HepG2 (cell line): ENCODE data around the gene RFC2. TPM values are rescaled to one million over a fixed set of nuclear protein-coding genes. Genes with fewer than 3 reads are reported as not detected.
A peak's percentile ranks its signal among the peaks of the same experiment; 100 is the strongest.

Experiments used
- BORCS8-MEF2B ChIP-seq: sonication (generic); formaldehyde crosslinking; IDR thresholded peaks from 2 replicates; pipeline ENCODE4 v1.8.0; 2022; ENCODE audit warnings: mild to moderate bottlenecking, missing genetic modification reagents
- CSRNP1 ChIP-seq: sonication (generic); formaldehyde crosslinking; IDR thresholded peaks from 2 replicates; pipeline ENCODE4 v1.8.1; 2023; ENCODE audit warnings: mild to moderate bottlenecking, missing genetic modification reagents
- EHMT2 ChIP-seq: fragments of 200-600 bp; sonication (generic); IDR thresholded peaks from 2 replicates; pipeline ENCODE4 v1.7.0; 2017; ENCODE audit warnings: antibody characterized with exemption, low read depth, low read length, borderline replicate concordance
- FOXP4 ChIP-seq: sonication (generic); formaldehyde crosslinking; IDR thresholded peaks from 2 replicates; pipeline ENCODE4 v1.4.0; 2020; ENCODE audit warnings: missing genetic modification reagents
- GLI4 ChIP-seq: sonication (generic); formaldehyde crosslinking; IDR thresholded peaks from 2 replicates; pipeline ENCODE4 v1.5.1; 2020; ENCODE audit warnings: missing genetic modification reagents, mild to moderate bottlenecking, moderate library complexity, borderline replicate concordance
- HES4 ChIP-seq: sonication (generic); formaldehyde crosslinking; IDR thresholded peaks from 2 replicates; pipeline ENCODE4 v1.9.0; 2021; ENCODE audit warnings: mild to moderate bottlenecking, missing genetic modification reagents, borderline replicate concordance
- HIC2 ChIP-seq: sonication (generic); formaldehyde crosslinking; IDR thresholded peaks from 2 replicates; pipeline ENCODE4 v1.9.0; 2022; ENCODE audit warnings: low read depth, missing genetic modification reagents
- KAT7 ChIP-seq: IDR thresholded peaks from 2 replicates; pipeline ENCODE4 v1.6.1; 2018; ENCODE audit warnings: borderline replicate concordance, missing compliant biosample characterization
- MIXL1 ChIP-seq: IDR thresholded peaks from 2 replicates; pipeline ENCODE4 v1.6.1; 2016
- RFXANK ChIP-seq: IDR thresholded peaks from 2 replicates; pipeline ENCODE4 v1.6.1; 2016
- SALL1 ChIP-seq: sonication (generic); formaldehyde crosslinking; IDR thresholded peaks from 2 replicates; pipeline ENCODE4 v1.8.0; 2022; ENCODE audit warnings: mild to moderate bottlenecking, missing genetic modification reagents
- SCMH1 ChIP-seq: sonication (generic); formaldehyde crosslinking; IDR thresholded peaks from 2 replicates; pipeline ENCODE4 v1.9.0; 2021; ENCODE audit warnings: missing genetic modification reagents, mild to moderate bottlenecking, borderline replicate concordance
- SIX1 ChIP-seq: sonication (generic); formaldehyde crosslinking; IDR thresholded peaks from 2 replicates; pipeline ENCODE4 v1.4.0; 2020; ENCODE audit warnings: missing genetic modification reagents, borderline replicate concordance
- YEATS4 ChIP-seq: sonication (generic); formaldehyde crosslinking; IDR thresholded peaks from 2 replicates; pipeline ENCODE4 v1.4.0; 2020; ENCODE audit warnings: missing genetic modification reagents, borderline replicate concordance
- ZBTB26 ChIP-seq: IDR thresholded peaks from 2 replicates; pipeline ENCODE4 v1.6.1; 2016; ENCODE audit warnings: missing compliant biosample characterization, missing genetic modification reagents, borderline replicate concordance
- ZFP91 ChIP-seq: sonication (generic); formaldehyde crosslinking; IDR thresholded peaks from 2 replicates; pipeline ENCODE4 v1.9.0; 2022; ENCODE audit warnings: missing genetic modification reagents, mild to moderate bottlenecking, borderline replicate concordance
- ZNF367 ChIP-seq: sonication (generic); formaldehyde crosslinking; IDR thresholded peaks from 2 replicates; pipeline ENCODE4 v1.4.0; 2020; ENCODE audit warnings: missing genetic modification reagents, borderline replicate concordance
- ZNF644 ChIP-seq: IDR thresholded peaks from 2 replicates; pipeline ENCODE4 v1.6.1; 2016; ENCODE audit warnings: low read depth
- ZNF75D ChIP-seq: sonication (generic); formaldehyde crosslinking; IDR thresholded peaks from 2 replicates; pipeline ENCODE4 v1.8.1; 2023; ENCODE audit warnings: missing genetic modification reagents, mild to moderate bottlenecking, borderline replicate concordance
- ZNF768 ChIP-seq: sonication (generic); formaldehyde crosslinking; IDR thresholded peaks from 2 replicates; pipeline ENCODE4 v1.4.0; 2020; ENCODE audit warnings: missing genetic modification reagents
- ZNF773 ChIP-seq: sonication (generic); formaldehyde crosslinking; IDR thresholded peaks from 2 replicates; pipeline ENCODE4 v1.4.0; 2020; ENCODE audit warnings: missing genetic modification reagents, borderline replicate concordance
- ZNF776 ChIP-seq: sonication (generic); formaldehyde crosslinking; IDR thresholded peaks from 2 replicates; pipeline ENCODE4 v1.4.0; 2020; ENCODE audit warnings: mild to moderate bottlenecking, missing genetic modification reagents
- polyA plus RNA-seq, 8 experiments: library from polyadenylated mRNA; depleted of rRNA in 3 of 8; stranded (reverse) in 7 of 8; unstranded in 1 of 8; fragments of >200 nt; fragmentation: Illumina TruSeq in 4 of 8; extraction: Trizol in 4 of 8; gene quantifications; 2 replicates each; pipeline versions ENCODE4 v1.2.1 to v1.2.3, GENCODE V29; 2011 to 2016; ENCODE audit warnings: low read depth in 4 of 8, missing spikeins in 1 of 8, mixed read lengths in 1 of 8; ENCODE audit not compliant: insufficient read depth in 1 of 8
- total RNA-seq, 5 experiments: library from RNA; depleted of rRNA; stranded (reverse); fragments of >200 nt; fragmentation: Illumina TruSeq; extraction: Trizol; gene quantifications; 2 replicates each; pipeline ENCODE4 v1.2.3, GENCODE V29; 2016; ENCODE audit warnings: low read depth in 1 of 5

RFC2 gene
- total and polyA plus RNA-seq, 2 of the 13 experiments (the other 11 are each of a cell fraction or from before 2014, with no cell fraction given): 14.6 to 43.5 TPM

GRCh38 chr7:74294191-74294998 lies 40.2 kb upstream of the RFC2 start (continued):
- TF ChIP-seq SIX1 (CRISPR knock-in tag): no peak
- TF ChIP-seq ZNF768: peak; percentile 95
- TF ChIP-seq KAT7: no peak
- TF ChIP-seq EHMT2: no peak
- TF ChIP-seq MIXL1 (CRISPR knock-in tag): peak; percentile 82
- TF ChIP-seq CSRNP1 (CRISPR knock-in tag): no peak
- TF ChIP-seq RFXANK (CRISPR knock-in tag): no peak
- TF ChIP-seq ZNF75D (CRISPR knock-in tag): no peak
- no peak for TF ChIP-seq ZNF776
- no peak for TF ChIP-seq ZNF644 (CRISPR knock-in tag)
- TF ChIP-seq ZNF367 (CRISPR knock-in tag): no peak
- peak; percentile 92 for TF ChIP-seq FOXP4 (CRISPR knock-in tag)
- TF ChIP-seq SCMH1 (CRISPR knock-in tag): no peak
- 0 out of 2 replicates have a peak, but pooled peaks have one; percentile 23 for TF ChIP-seq YEATS4 (CRISPR knock-in tag)
- TF ChIP-seq HES4 (CRISPR knock-in tag): no peak
- TF ChIP-seq HIC2 (CRISPR knock-in tag): no peak
- peak; percentile 93 for TF ChIP-seq SALL1 (CRISPR knock-in tag)
- TF ChIP-seq ZBTB26 (CRISPR knock-in tag): peak; percentile 76; the same call in 1 of the 2 replicates
- no peak for TF ChIP-seq ZNF773 (CRISPR knock-in tag)
- 0 out of 2 replicates have a peak, but pooled peaks have one; percentile 36 for TF ChIP-seq GLI4
- TF ChIP-seq ZFP91: no peak
- no peak for TF ChIP-seq BORCS8-MEF2B (CRISPR knock-in tag)
